AG09319 (cell line): ENCODE results near the gene SLC25A45.
A peak's percentile ranks its signal among the peaks of the same experiment; 100 is the strongest.

Source experiments
- DNase-seq: peaks from one replicate; pipeline ENCODE4 v3.0.0-alpha.2; 2010; ENCODE audit warnings: low read depth; ENCODE audit errors: extremely low read depth
- CTCF ChIP-seq: IDR thresholded peaks from 2 replicates; pipeline ENCODE4 v1.5.1; 2011; ENCODE audit warnings: low read depth, mild to moderate bottlenecking, inconsistent platforms, low read length, moderate library complexity

SLC25A45 gene

GRCh38 chr11:65362320-65362931 lies 20.0 kb downstream of the SLC25A45 start:
- DNase-seq = no peak
- TF ChIP-seq CTCF = no peak

DNA sequence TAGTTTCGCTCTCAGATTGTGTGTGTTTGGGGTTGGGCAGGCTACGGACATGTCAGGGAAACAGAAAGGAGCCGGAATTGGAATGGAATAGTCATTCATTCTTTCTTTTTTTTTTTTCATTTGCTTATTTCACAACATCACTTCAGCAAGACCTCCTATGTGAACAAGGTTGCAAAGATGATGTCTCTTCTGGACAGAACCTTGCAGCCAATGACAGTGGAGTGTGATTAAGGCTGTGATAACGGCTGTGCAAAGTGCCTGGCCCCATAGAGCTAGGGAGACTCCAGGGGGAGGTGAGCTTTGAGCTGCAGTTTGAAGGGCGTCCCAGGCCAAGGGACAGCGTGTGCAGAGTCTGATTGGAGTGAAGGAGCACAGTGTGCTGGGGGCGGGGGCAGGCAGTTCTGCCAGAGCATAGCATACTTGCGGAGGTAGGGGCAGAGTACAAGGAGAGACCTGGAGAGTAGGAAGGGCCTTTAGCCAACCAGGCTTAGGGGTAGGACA lies 24.5 kb downstream of the SLC25A45 start:
- DNase-seq = no peak
- no peak for TF ChIP-seq CTCF

- no peak for TF ChIP-seq CTCF
- DNase-seq = no peak
Observed at GRCh38 chr11:65356394-65356972, 26.0 kb downstream of the SLC25A45 start.

- TF ChIP-seq CTCF = no peak
Observed at GRCh38 chr11:65355776-65356393, 26.6 kb downstream of the SLC25A45 start.

GRCh38 chr11:65355013-65355775 lies 27.3 kb downstream of the SLC25A45 start:
- DNase-seq = no peak

More at GRCh38 chr11:65355776-65356393, 26.6 kb downstream of the SLC25A45 start:
- DNase-seq = no peak

GRCh38 chr11:65354265-65355012 lies 28.0 kb downstream of the SLC25A45 start, which contains the start of gene TIGD3:
Gene TIGD3, plus strand, starts transcription at chr11:65354751. Its CDS starts 1,058 bp downstream, at chr11:65355809.
- DNase-seq = peak; percentile 81
- TF ChIP-seq CTCF = no peak

More at GRCh38 chr11:65355013-65355775, 27.3 kb downstream of the SLC25A45 start:
- no peak for TF ChIP-seq CTCF
